ENCODE data around the gene TMEM273.

GRCh38 chr10:49220679-49221078 is 32.5 kb upstream of the TMEM273 start:
- TF ChIP-seq CBFB (CRISPR knock-in tag; IDR thresholded peaks at IDR 0.05; ENCODE audit: low read depth): no peak
- TF ChIP-seq ATF2 (CRISPR knock-in tag; IDR thresholded peaks at IDR 0.05; ENCODE audit: borderline replicate concordance, low read depth): no peak
- no peak for TF ChIP-seq FOXP4 (CRISPR knock-in tag; IDR thresholded peaks at IDR 0.05)
- no peak for TF ChIP-seq MAX (CRISPR knock-in tag; IDR thresholded peaks at IDR 0.05)
- no peak for TF ChIP-seq CTCF (IDR thresholded peaks at IDR 0.05)
- no peak for TF ChIP-seq OVOL2 (CRISPR knock-in tag; IDR thresholded peaks at IDR 0.05; ENCODE audit: borderline replicate concordance)
- no peak for TF ChIP-seq RELA (CRISPR knock-in tag; IDR thresholded peaks at IDR 0.05; ENCODE audit: borderline replicate concordance)
